Neutrophil (primary cell): Measurements from ENCODE around the gene GPC6.

ENCODE experiments used
- H3K27ac ChIP-seq: fragments of 200-600 bp; sonication (generic); 2 replicates; pipeline ENCODE4 v1.5.1; 2016; ENCODE audit warnings: mild to moderate bottlenecking, moderate library complexity
- H3K27me3 ChIP-seq: fragments of 200-600 bp; sonication (generic); 2 replicates; pipeline ENCODE4 v1.6.0; 2016; ENCODE audit warnings: mild to moderate bottlenecking
- H3K36me3 ChIP-seq: fragments of 200-600 bp; sonication (generic); 2 replicates; pipeline ENCODE4 v1.5.1; 2017
- H3K4me1 ChIP-seq, 2 experiments: fragments of 200-600 bp in 1 of 2; sonication (generic) in 1 of 2; 1 replicate in 1 of 2; 2 replicates in 1 of 2; pipeline versions ENCODE4 v1.5.1 to v1.6.1; 2013 to 2016; ENCODE audit warnings: low read depth in 1 of 2, low read length in 1 of 2, mild to moderate bottlenecking in 1 of 2, moderate library complexity in 1 of 2; ENCODE audit not compliant: control insufficient read depth in 1 of 2, insufficient read depth in 1 of 2
- H3K4me3 ChIP-seq, 2 experiments: fragments of 200-600 bp in 1 of 2; sonication (generic) in 1 of 2; 1 replicate in 1 of 2; 2 replicates in 1 of 2; pipeline ENCODE4 v1.5.1; 2013 to 2016; ENCODE audit warnings: low read depth in 1 of 2, low read length in 1 of 2, mild to moderate bottlenecking in 1 of 2, moderate library complexity in 1 of 2
- H3K9me3 ChIP-seq: fragments of 200-600 bp; sonication (generic); 2 replicates; pipeline ENCODE4 v1.5.1; 2016
- TF ChIP-seq, protein P1 (sequence below): fragments of 200-600 bp; sonication (generic); IDR thresholded peaks from 2 replicates; pipeline ENCODE4 v1.5.1; 2016; ENCODE audit warnings: antibody characterized with exemption

The GPC6 gene

DNA sequence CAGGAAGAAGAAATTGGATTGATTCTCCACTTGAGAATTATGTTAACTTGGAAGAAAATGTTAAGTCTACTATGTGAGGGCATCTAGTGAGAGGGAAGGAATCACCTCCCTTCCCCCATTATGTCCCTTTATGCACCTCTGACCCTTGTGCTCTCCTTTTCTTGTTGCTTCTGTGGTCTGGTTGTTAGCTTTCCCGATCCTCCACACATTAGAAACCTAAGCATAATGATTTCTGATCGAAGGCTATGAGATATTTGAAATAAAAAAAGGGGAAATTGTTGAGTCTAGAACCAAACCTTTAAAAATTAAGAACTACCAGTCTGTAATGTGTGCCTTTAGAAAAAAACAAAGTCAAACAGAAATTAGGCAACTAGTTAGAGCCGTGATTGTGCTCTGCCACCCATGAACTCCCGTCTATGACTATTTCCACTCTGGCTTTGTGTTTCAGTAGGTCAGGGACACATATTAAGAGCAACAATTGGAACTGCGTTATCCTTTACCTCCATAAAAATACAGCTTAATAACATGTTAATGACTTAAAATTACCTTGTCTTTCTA is 463 bp upstream of the GPC6 start:
- TF ChIP-seq, protein P1, sequence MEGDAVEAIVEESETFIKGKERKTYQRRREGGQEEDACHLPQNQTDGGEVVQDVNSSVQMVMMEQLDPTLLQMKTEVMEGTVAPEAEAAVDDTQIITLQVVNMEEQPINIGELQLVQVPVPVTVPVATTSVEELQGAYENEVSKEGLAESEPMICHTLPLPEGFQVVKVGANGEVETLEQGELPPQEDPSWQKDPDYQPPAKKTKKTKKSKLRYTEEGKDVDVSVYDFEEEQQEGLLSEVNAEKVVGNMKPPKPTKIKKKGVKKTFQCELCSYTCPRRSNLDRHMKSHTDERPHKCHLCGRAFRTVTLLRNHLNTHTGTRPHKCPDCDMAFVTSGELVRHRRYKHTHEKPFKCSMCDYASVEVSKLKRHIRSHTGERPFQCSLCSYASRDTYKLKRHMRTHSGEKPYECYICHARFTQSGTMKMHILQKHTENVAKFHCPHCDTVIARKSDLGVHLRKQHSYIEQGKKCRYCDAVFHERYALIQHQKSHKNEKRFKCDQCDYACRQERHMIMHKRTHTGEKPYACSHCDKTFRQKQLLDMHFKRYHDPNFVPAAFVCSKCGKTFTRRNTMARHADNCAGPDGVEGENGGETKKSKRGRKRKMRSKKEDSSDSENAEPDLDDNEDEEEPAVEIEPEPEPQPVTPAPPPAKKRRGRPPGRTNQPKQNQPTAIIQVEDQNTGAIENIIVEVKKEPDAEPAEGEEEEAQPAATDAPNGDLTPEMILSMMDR: no peak
- Histone ChIP-seq H3K4me1 (no peaks in the 10 kb centered on the region), H3K4me3 (no peak overlapping the region), H3K36me3 (no peaks in the 10 kb centered on the region), H3K9me3 (no peaks in the 10 kb centered on the region), H3K27me3 (peaks cover 59% of the 10 kb centered on the region), H3K27ac (no peak overlapping the region)

DNA sequence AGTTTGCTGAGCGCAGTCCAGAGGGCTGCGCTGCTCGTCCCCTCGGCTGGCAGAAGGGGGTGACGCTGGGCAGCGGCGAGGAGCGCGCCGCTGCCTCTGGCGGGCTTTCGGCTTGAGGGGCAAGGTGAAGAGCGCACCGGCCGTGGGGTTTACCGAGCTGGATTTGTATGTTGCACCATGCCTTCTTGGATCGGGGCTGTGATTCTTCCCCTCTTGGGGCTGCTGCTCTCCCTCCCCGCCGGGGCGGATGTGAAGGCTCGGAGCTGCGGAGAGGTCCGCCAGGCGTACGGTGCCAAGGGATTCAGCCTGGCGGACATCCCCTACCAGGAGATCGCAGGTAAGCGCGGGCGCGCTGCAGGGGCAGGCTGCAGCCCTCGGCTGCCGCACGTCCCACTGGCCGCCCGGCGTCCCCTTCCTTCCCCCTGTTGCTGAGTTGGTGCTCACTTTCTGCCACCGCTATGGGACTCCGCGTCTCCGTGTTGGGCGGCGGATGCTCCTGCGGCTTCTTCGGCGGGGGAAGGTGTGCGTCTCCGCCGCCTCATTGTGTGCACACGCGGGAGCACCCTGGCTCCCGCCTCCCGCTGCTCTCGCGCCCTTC is 772 bp downstream of the GPC6 start:
- H3K4me3 ChIP-seq: no peak overlapping the region
- H3K4me1 ChIP-seq: no peaks in the 10 kb centered on the region
- TF ChIP-seq, protein P1: no peak
- no peak overlapping the region for H3K27ac ChIP-seq
- no peaks in the 10 kb centered on the region for H3K36me3 ChIP-seq
- H3K9me3 ChIP-seq: no peaks in the 10 kb centered on the region
- peaks cover 59% of the 10 kb centered on the region for H3K27me3 ChIP-seq

- Histone ChIP-seq H3K27ac (no peak overlapping the region), H3K27me3 (peaks cover 59% of the 10 kb centered on the region), H3K36me3 (no peaks in the 10 kb centered on the region), H3K4me1 (no peaks in the 10 kb centered on the region), H3K9me3 (no peaks in the 10 kb centered on the region), H3K4me3 (no peak overlapping the region)
- TF ChIP-seq, protein P1: no peak
Measured at GRCh38 chr13:93227878-93228642, 1.5 kb downstream of the GPC6 start.

- H3K27me3 ChIP-seq: peaks cover 59% of the 10 kb centered on the region
- H3K4me3 ChIP-seq: no peak overlapping the region
- TF ChIP-seq, protein P1: no peak
- no peaks in the 10 kb centered on the region for H3K36me3 ChIP-seq
- no peaks in the 10 kb centered on the region for H3K9me3 ChIP-seq
- no peak overlapping the region for H3K27ac ChIP-seq
- H3K4me1 ChIP-seq: no peaks in the 10 kb centered on the region
Measured at GRCh38 chr13:93228643-93228937, 2.0 kb downstream of the GPC6 start.

DNA sequence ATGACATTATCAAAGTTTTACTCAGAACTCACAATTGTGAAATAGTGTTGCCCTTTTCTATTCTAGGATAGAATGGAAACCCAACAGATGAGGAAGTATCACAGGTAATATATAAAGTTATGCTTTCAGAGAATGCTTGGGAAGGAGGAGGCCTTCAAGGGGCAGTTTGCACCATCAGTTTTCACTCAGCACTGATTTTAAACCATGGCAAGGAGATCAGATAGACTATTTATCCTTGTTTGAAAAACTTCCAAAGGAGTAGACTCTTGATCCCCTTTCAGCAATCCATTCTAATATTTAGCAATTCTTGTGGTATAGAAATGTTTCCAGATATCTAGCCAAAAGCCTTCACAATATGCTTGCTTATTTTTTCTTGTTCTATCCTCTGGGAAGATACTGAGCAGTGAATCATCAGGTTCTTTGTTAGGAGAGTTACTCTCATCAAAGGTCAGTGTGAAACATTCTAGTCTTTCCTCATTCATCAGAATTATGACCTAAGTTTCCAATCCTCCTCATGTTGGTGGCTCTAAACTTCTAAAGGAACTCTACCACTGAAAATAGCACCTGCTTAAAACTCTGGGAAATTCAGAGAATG is 3.8 kb downstream of the GPC6 start:
- TF ChIP-seq, protein P1: no peak
- Histone ChIP-seq H3K9me3 (no peaks in the 10 kb centered on the region), H3K36me3 (no peaks in the 10 kb centered on the region), H3K27me3 (peaks cover 57% of the 10 kb centered on the region), H3K27ac (no peak overlapping the region), H3K4me1 (no peaks in the 10 kb centered on the region), H3K4me3 (no peak overlapping the region)
